H4 (cell line): ENCODE results near the gene NUDCD2. TPM values are rescaled to one million over a fixed set of nuclear protein-coding genes. Genes with fewer than 3 reads are reported as not detected.
"Not testable (repeated sequence)": the region's sequence is repeated elsewhere in the genome, so short reads cannot be mapped to it uniquely, and the experiment has no call there.

Experiments used
- DNase-seq: peaks from one replicate; pipeline ENCODE4 v3.0.0-alpha.2; 2015; ENCODE audit warnings: low spot score
- total RNA-seq: library from RNA; depleted of rRNA; stranded (reverse); fragments of >200 nt; shearing (Covaris generic); gene quantifications from 2 replicates; pipeline ENCODE4 v1.2.3, GENCODE V29; 2014; rRNA removed

Gene NUDCD2
- total RNA-seq, 1 experiment from 2014 or later: 14.0 TPM

DNA sequence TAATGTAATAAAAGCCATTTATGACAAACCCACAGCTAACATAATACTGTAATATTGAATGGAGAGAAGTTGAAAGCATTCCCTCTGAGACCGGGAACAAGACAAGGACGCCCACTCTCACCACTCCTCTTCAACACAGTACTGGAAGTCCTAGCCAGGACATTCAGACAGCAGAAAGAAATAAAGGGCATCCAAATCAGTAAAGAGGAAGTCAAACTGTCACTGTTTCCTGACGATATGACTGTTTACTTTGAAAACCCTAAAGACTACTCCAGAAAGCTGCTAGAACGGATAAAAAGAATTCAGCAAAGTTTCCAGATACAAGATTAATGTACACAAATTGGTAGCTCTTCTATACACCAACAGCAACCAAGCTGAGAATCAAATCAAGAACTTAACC lies 33.8 kb downstream of the NUDCD2 start:
- not testable (repeated sequence) for DNase-seq

DNA sequence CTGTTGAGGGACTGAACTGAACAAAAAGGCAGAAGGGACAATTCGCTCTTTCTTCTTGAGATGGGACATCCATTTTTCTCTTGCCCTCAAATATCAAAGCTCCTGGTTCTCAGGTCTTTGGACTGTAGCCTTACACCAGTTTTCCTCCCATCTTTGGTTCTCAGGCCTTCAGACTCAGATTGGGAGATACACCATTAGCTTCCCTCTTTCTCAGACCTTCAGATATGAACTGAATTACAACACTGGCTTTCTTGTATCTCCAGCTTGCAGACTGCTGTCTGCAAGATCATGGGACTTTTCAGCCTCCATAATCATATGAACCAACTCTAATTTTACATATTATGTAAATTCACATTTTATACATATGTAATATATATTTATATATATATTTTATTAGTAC lies 35.1 kb downstream of the NUDCD2 start:
- no peak for DNase-seq

GRCh38 chr5:163415673-163416072 lies 44.2 kb downstream of the NUDCD2 start:
- not testable (repeated sequence) for DNase-seq

DNA sequence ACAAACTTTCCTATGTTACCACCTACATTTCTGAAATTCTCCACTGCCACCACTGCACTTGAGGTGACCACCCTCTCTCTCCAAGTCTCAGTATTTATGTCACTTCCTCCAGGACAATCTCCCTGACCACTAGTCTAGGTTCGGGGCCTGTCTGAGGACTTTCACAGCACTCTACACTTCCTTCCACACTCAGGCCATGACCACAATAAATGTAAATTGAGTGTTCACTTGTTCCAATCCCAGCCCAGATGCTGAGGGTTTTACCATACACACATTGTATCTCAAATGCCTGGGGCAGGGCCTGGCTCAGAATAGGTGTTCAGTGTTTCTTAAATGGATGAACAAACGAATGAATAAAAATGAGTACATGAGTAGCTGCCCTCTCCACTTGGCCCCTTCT lies 49.4 kb downstream of the NUDCD2 start:
- no peak for DNase-seq

- no peak for DNase-seq
Observed at GRCh38 chr5:163409384-163409783, 50.5 kb downstream of the NUDCD2 start.

DNA sequence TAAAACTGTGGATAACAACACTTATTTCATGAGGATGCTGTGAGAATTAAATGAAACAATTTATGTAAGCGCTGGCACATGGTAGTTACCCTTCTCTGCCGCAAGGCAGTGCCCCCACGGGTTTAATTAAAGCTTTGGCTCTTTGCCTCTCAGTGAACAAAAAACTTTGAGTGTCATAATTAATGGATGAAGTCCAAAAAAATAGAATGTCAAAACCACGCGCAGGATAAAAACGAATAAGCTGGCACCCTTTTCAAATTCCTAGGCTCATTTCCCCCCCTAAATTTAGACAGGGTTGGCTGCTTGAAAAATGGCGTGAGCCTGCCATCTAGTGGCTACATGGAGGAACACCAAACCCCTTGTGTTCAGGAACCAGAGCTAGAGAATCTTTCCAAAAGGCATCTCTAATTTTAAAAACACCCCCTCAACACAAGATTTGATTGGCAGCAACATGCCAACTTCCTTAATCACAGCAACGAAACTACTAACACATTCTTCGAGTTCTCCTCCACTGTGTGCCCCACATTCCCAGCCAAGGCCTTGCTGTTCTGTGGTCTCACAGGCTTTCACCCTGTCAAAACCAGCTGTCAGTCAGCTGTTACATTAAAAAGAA lies 51.5 kb downstream of the NUDCD2 start:
- peak; percentile 52 for DNase-seq

DNA sequence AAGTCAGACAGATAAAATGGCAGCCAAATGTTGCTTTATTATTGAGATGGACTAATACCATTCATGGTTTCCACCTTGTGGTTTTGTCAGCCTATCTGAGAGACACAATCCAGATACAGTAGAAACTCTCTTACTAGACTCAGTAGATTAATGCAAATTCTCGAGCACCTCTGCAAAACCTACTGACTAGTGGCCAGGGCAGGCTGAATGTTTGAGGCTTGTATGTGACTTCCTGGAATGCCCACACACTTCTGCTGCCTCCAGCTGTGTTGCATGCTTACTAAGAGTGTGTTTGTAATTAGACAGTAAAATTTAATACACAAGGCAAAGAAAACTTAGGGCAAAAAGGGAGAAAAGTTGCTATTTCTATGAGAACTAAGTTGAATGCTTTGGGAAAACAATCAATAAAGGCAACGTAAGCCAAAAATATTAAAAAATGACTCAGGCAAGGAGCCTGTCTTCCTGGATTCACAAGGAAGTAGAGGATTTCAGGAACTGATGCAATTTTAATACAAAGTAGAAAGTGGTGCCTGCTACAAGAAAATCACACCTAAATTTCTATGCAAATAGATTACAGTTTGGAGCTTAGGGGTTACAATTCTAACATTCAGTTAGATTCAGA lies 52.8 kb downstream of the NUDCD2 start:
- DNase-seq: peak; percentile 30

DNA sequence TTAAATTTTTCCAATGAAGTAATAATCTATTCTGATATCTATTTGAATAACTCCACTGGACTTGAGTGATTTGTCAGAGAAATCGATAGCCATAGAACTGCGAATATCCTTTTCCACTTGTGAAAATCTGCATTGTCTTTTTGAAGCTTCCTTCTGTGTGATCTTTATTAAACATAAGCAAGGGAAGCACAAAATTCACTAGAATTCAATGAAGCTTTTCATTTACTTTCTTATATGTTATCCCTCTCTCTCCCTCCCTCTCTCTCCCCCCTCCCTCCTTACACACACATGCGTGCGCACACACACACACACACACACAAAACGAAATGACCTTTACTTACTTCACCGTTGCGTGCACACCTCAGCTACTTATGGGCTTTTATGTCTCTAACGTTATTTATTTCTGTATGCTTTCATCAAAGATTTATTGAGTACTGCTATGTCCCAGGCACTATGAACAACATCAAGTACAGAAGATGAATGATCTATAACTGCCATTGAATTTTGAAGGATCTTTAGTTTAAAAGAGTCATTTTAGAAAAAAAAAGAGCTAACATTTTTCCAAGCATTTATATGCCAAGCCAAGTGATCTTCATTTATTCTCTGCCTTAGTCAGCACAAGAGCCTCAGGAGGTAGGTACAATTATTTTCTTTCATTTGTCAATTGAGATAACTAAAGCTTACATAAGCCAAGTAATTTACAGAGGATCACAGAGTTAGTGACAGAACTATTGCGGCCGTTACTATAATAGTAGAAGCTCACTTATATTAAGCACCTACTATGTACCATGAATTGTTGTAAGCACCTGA lies 55.3 kb downstream of the NUDCD2 start:
- no peak for DNase-seq

GRCh38 chr5:163402007-163402406 lies 57.9 kb downstream of the NUDCD2 start:
- no peak for DNase-seq

DNA sequence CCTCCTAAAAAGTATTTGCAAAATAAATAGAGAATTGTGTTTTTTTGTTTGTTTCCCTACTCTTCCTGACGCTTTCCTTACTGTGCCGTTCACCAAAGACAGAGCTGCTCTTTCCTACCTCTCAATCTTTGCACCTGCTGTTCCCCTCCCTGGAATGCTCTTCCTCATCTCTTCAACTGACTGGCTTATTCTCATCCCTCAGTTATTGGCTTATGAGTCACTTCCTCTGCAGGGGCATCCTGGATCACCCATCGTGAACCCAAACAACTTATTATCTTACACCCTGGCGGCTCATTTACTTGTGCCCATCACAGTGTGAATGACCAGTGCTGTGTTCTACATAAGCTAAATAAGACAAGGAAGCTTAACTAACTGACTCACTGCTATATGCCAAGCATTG lies 58.6 kb downstream of the NUDCD2 start:
- no peak for DNase-seq

DNA sequence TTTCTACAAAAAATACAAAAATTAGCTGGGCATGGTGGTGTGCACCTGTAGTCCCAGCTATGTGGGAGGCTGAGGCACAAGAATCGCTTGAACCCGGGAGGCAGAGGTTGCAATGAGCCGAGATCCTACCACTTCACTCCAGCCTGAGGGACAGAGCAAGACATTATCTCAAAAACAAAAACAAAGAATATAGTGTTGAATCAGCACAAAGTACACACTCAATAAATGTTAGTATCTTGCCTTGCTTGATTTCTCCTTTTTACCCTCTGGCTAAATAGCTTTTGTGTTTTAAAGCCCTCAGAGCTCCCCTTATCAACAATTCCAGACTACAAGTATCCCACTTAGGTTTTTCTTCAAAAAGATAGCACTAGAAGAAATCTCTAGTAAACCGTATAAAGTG lies 60.0 kb downstream of the NUDCD2 start:
- no peak for DNase-seq

DNA sequence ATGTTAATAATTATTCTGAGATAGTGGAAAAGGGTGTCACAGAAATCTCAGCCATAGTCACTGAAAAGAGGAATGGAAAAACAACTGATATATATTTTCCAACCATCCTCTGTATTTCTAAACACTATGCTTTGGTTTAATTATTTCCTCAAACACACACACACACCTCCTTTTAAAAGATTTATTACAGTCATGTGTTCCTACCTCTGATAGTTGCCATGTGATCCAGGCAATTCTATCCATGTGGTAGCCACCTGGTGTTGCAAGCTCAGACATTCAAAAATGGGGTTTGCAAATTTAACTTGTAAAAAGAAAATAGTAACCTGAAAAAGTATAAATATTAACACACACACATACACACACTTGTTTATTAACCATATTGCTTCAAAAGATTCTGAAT lies 62.5 kb downstream of the NUDCD2 start:
- DNase-seq: no peak

DNA sequence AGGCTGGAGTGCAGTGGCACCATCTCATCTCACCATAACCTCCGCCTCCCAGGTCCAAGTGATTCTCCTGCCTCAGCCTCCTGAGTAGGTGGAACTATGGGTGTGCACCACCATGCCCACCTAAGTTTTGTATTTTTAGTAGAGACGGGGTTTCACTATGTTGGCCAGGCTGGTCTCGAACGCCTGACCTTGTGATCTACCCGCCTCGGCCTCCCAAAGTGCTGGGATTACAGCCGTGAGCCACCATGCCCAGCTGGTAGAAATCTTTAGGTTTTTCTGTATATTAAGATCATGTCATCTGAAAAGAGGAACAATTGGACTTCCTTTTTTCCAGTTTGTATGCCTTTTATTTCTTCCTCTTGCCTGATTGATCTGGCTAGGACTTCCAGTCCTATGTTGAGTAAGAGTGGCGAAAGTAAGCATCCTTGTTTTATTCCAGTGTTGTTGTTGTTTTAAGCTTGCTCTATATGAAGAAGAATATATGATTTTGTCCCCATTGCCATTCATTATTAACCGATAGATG lies 63.0 kb downstream of the NUDCD2 start:
- DNase-seq: not testable (repeated sequence)

Other genes with a start within 250 kb of the NUDCD2 start
- gene CCNG1, start 22.5 kb downstream of the NUDCD2 start, total RNA-seq: 215 and 230 TPM in 2 replicates
- 45.7 and 47.1 TPM in 2 replicates for gene HMMR, start 530 bp upstream of the NUDCD2 start, total RNA-seq
- gene MAT2B, start 45.5 kb upstream of the NUDCD2 start, total RNA-seq: 101 and 118 TPM in 2 replicates